Dermis blood vessel endothelial cell (primary cell): ENCODE measurements around the gene SYT17. TPM values are rescaled to one million over a fixed set of nuclear protein-coding genes. Genes with fewer than 3 reads are reported as not detected.

ENCODE experiments used
- DNase-seq: peaks from one replicate; pipeline ENCODE4 v3.0.0; 2010
- total RNA-seq: library from RNA; depleted of rRNA; stranded (reverse); fragments of >200 nt; gene quantifications from 2 replicates; pipeline ENCODE4 v1.2.3, GENCODE V29; 2014

The SYT17 gene
- total RNA-seq, 1 donor from 2014 or later: 2.9 TPM

- DNase-seq: no peak
These were observed 98.7 kb downstream of the SYT17 start for GRCh38 chr16:19266774-19267173.

DNA sequence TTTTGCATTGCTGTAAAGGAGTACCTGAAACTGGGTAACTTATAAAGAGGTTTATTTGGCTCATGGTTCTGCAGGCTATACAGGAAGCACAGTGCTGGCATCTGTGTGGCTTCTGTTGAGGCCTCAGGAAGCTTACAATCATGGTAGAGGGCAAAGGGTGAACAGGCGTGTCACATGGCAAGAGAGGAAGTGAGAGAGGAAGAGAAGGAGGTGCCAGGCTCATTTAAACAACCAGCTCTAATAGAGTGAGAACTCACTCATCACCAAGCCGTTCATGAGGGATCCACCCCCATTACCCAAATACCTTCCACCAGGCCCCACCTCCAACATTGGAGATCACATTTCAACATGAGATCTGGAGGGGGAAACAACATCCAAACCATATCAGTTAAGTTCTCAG lies 101.1 kb downstream of the SYT17 start:
- no peak for DNase-seq

DNA sequence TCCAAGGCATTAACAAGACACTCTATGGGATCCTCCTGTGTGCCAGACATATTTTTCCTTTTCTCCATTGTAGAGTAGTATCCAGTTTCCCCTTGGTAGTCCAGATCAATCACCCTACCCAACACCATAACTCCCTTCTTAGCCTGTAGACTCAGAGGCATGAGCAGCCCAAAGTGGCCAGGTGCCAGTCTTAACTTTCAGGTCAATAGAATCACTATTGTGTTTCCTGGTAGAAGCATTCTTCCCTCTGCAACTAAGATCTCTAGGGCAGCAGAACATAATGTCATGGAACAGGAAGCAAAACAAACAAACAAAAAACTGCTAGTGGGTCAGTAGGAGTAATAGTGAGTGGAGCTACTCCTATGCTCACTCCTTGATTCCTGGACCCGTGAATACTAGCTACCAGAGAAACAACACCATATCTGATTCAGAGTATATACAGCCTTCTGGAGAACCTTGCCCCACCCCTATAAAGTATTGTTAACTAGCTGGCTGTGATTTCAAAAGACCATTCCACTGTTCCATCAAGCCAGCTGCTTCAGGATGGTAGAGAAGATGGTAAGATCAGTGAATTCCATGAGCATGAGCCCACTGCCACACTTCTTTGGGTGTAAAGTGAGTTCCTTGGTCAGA lies 106.2 kb downstream of the SYT17 start:
- no peak for DNase-seq

GRCh38 chr16:19278403-19278802 lies 110.4 kb downstream of the SYT17 start:
- no peak for DNase-seq

GRCh38 chr16:19281246-19281645 lies 113.2 kb downstream of the SYT17 start:
- no peak for DNase-seq

GRCh38 chr16:19282101-19282500 lies 114.1 kb downstream of the SYT17 start:
- no peak for DNase-seq

DNA sequence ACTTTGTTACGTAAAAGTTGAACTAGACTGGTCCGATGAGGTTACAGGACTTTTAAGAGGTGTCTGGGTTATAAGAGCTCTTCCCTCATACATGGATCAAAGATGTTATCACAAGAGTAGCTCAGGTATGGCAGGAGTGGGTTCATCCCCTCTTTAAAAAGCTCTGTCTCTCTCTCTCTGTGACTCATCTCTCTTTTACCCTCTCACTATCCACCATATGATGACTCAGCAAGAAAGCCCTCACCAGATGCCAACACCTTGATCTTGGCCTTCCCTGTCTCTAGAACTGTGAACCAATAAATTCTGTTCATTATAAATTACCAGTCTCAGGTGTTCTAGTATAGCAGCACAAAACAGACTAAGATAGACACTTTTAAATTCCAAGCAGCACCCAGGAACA lies 115.6 kb downstream of the SYT17 start:
- DNase-seq: no peak

GRCh38 chr16:19284207-19284606 lies 116.2 kb downstream of the SYT17 start:
- DNase-seq: no peak

- no peak for DNase-seq
These were observed 117.4 kb downstream of the SYT17 start, which contains the start of gene CLEC19A for GRCh38 chr16:19285431-19285830. Gene CLEC19A (plus strand): TSS chr16:19285731. CDS start chr16:19285852, 121 bp downstream.

DNA sequence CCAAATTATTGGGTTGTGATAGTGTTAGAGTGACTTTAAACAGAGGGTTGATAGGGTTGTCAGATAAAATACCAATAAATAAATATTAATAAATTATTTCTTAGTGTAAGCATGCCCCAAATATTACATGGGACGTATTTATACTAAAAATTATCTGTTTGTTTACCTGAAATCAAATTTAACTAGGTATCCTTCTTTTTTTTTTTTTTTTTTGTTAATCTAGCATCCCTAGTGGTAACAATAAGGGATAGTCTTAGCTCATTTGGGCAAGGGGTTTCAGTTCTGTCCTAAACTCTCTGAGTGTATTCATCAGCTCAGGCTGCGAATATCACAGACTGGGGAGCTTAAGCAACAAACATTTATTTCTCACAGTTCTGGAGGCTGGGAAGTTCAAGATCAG lies 118.8 kb downstream of the SYT17 start:
- DNase-seq: no peak

DNA sequence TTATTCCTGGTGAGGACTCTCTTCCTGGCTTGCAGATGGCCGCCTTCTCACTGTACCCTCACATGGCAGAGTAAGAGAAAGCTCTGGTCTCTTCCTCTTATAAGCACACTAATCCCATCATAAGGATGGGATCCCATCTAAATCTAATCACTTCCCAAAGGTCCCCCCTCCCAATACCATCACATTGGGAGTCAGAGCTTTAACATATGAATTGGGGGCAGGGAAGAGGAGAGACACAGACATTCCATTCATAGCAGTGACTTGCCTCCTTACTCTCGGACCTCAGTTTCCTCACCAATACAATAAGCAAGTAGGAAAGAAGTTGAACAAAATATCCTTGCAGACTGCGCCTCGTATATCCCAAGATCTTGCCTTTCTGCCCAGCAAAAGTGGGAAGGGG lies 119.2 kb downstream of the SYT17 start:
- no peak for DNase-seq

- DNase-seq: no peak
These were observed 121.1 kb downstream of the SYT17 start for GRCh38 chr16:19288872-19289799.

GRCh38 chr16:19289811-19290485 lies 121.9 kb downstream of the SYT17 start:
- DNase-seq: no peak

DNA sequence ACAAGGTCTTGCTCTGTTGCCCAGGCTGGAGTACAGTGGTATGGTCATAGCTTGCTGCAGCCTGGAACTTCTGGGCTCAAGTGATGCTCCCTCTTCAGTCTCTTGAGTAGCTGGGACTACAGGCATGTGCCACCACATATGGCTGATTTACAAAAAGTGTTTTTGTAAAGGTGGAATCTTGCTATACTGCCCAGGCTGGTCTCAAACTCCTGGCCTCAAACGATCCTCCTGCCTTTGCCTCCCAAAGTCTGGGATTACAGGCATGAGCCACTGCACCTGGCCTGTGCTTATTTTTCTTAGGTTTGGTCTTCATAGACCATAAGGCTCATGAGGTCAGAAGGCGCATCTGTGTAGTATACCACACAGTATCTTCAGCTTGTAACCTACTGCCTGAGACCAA lies 122.8 kb downstream of the SYT17 start:
- DNase-seq: no peak

GRCh38 chr16:19291475-19291874 lies 123.4 kb downstream of the SYT17 start:
- peak; percentile 42 for DNase-seq

DNA sequence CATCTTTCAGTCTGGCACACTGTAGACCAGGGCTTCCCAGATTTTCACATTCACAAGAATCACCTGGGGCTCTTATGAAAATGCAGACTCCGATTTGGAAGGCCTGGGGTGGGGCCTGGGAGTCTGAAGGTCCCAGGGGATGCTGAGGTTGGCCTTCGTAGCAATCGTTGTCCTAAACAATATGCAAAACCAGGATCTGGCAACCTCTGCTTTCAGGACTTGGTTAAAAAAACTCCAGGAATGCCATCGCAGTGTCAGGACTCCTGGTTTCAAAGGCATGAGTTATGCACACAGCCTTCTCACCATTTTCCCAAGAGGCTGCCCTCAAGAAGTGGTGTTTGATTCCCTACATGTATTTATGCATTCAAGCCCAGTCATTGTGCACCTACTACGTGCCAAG lies 124.1 kb downstream of the SYT17 start:
- no peak for DNase-seq

- DNase-seq: no peak
These were observed 126.2 kb downstream of the SYT17 start for GRCh38 chr16:19294156-19294649.

DNA sequence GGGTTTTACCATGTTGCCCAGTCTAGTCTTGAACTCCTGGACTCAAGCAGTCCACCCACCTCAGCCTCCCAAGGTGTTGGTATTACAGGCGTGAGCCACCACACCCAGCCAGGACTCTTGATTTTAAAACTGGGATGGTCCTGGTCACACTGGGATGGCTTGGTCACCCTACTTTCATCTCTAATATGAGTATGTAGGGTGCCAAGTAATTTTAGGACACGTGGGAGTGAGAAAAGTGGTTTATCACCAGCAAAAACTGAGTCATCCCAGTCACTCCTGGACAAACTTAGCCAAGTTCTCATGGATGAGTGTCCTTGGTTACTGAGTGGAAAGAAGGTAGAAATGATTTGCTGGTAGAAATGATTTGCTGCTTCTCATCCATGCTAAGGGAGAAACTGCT lies 127.4 kb downstream of the SYT17 start:
- DNase-seq: no peak

- DNase-seq: no peak
These were observed 129.4 kb downstream of the SYT17 start for GRCh38 chr16:19297454-19297853.

- no peak for DNase-seq
These were observed 131.5 kb downstream of the SYT17 start for GRCh38 chr16:19299565-19299964.

DNA sequence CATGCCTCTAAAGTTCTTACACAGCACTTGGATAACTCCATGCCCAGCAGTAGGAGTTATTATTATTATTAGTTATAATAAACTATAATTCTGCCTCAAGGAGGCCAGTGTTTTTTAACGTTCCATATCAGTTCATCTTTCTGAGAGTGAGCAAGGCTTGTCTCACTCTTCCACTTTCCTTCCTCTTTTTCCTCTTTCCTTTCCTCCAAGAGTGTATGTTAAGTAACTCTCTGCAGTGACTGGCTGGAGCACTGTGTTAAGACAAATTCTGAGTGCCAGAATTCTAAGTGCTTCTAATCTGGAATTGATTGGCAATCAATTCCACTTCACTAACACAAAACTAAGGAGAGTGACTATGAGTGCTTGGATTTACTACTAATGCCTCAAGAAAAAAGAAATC lies 133.9 kb downstream of the SYT17 start:
- DNase-seq: no peak

GRCh38 chr16:19304750-19305149 lies 136.7 kb downstream of the SYT17 start:
- DNase-seq: no peak

DNA sequence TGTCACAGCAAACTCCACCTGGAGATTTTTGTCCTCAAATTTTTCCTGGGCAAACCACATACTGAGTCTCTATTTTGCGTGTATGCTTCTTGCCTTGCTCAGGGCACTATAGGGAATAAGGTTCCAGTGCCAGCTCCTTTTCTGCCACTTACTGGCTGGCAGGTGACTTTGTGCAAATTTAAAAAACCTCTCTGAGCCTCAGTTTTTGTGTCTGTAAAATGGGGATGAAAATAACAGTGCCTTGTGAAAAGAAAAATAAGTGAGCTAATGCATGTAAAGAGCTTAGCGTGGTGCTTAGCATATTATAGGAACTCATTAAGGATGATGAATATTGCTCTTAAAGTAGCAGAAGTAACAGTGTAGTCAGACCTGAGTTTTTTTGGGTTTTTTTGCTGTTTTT lies 137.4 kb downstream of the SYT17 start:
- DNase-seq: no peak
